ENCODE results near the gene OSBP2. TPM values are rescaled to one million over a fixed set of nuclear protein-coding genes. Genes with fewer than 3 reads are reported as not detected.

OSBP2 gene
- total RNA-seq, 6 experiments from 2014 or later = 0.31 to 3.4 (median 0.93) TPM

GRCh38 chr22:30875481-30876215 is 181.0 kb downstream of the OSBP2 start:
- intact Hi-C loops (cut with DNase I) = no loop called here
- Histone ChIP-seq H3K27me3 (no peaks in the 10 kb centered on the region), H3K4me1 (no peaks in the 10 kb centered on the region), H3K9me3 (no peaks in the 10 kb centered on the region), H3K36me3 (no peaks in the 10 kb centered on the region), H3K27ac (no peak overlapping the region), H3K4me3 (no peak overlapping the region)
- 90% methylated on average over 7 of the region's 17 CpGs for WGBS (ENCODE audit: insufficient coverage, low coverage, low lambda C conversion rate, missing lambda C conversion rate)
- ATAC-seq (peak in 1 of 4 donors; percentile 50), DNase-seq (peak in 2 of 3 donors; percentile 37 to 55)
- TF ChIP-seq, protein P1, sequence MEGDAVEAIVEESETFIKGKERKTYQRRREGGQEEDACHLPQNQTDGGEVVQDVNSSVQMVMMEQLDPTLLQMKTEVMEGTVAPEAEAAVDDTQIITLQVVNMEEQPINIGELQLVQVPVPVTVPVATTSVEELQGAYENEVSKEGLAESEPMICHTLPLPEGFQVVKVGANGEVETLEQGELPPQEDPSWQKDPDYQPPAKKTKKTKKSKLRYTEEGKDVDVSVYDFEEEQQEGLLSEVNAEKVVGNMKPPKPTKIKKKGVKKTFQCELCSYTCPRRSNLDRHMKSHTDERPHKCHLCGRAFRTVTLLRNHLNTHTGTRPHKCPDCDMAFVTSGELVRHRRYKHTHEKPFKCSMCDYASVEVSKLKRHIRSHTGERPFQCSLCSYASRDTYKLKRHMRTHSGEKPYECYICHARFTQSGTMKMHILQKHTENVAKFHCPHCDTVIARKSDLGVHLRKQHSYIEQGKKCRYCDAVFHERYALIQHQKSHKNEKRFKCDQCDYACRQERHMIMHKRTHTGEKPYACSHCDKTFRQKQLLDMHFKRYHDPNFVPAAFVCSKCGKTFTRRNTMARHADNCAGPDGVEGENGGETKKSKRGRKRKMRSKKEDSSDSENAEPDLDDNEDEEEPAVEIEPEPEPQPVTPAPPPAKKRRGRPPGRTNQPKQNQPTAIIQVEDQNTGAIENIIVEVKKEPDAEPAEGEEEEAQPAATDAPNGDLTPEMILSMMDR (IDR thresholded peaks at IDR 0.05) = no peak
- TF ChIP-seq POLR2A (IDR thresholded peaks at IDR 0.05) = no peak

DNA sequence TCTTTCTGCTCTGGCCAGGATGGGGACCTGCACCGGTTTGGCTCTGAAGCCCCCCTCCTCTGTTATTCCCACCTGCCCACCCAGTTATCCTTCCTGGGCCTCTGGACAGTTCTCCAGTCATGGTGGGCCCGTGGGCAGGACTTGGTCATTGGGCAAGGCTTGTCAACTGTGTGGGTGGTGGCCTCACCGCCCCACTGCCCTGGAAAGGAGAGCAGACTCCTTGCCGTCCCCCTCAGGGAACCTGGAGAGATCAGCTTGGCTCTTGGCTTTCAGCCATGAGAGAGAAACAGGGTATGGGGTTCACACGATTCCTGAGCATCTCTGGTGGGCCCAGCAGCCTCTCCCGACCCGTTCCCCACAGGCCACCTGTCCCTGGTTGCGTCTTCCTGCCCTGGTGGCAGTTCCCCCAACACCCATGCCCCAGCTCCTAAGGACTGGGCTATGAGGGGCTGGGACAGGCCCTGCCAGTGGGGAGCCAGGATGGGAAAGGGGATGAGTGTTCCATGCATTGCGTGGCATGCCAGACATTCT is 181.6 kb downstream of the OSBP2 start:
- no peak for ATAC-seq
- Histone ChIP-seq H3K27ac (no peak overlapping the region), H3K4me1 (peaks cover 0 to 2% (median 0%) of the 10 kb centered on the region in 4 donors), H3K4me3 (no peak overlapping the region), H3K36me3 (no peaks in the 10 kb centered on the region), H3K27me3 (no peaks in the 10 kb centered on the region), H3K9me3 (no peaks in the 10 kb centered on the region)
- TF ChIP-seq POLR2A (IDR thresholded peaks at IDR 0.05) = no peak
- TF ChIP-seq, protein P1 (IDR thresholded peaks at IDR 0.05) = no peak
- intact Hi-C loops (cut with DNase I) = no loop called here
- WGBS (ENCODE audit: insufficient coverage, low coverage, low lambda C conversion rate, missing lambda C conversion rate) = 90% methylated on average over 2 of the region's 9 CpGs
- peak in 2 of 3 donors; percentile 22 to 40 for DNase-seq

GRCh38 chr22:30876915-30877553 is 182.4 kb downstream of the OSBP2 start:
- intact Hi-C loops (cut with DNase I) = no loop called here
- 63% methylated on average over 6 of the region's 9 CpGs for WGBS (ENCODE audit: insufficient coverage, low coverage, low lambda C conversion rate, missing lambda C conversion rate)
- TF ChIP-seq, protein P1 (IDR thresholded peaks at IDR 0.05) = no peak
- TF ChIP-seq POLR2A (IDR thresholded peaks at IDR 0.05) = no peak
- Histone ChIP-seq H3K27me3 (no peaks in the 10 kb centered on the region), H3K4me3 (no peak overlapping the region), H3K9me3 (no peaks in the 10 kb centered on the region), H3K4me1 (peaks cover 0 to 9% (median 0%) of the 10 kb centered on the region in 4 donors), H3K27ac (no peak overlapping the region), H3K36me3 (no peaks in the 10 kb centered on the region)
- ATAC-seq (no peak), DNase-seq (peak in 2 of 3 donors; percentile 12 to 27)

DNA sequence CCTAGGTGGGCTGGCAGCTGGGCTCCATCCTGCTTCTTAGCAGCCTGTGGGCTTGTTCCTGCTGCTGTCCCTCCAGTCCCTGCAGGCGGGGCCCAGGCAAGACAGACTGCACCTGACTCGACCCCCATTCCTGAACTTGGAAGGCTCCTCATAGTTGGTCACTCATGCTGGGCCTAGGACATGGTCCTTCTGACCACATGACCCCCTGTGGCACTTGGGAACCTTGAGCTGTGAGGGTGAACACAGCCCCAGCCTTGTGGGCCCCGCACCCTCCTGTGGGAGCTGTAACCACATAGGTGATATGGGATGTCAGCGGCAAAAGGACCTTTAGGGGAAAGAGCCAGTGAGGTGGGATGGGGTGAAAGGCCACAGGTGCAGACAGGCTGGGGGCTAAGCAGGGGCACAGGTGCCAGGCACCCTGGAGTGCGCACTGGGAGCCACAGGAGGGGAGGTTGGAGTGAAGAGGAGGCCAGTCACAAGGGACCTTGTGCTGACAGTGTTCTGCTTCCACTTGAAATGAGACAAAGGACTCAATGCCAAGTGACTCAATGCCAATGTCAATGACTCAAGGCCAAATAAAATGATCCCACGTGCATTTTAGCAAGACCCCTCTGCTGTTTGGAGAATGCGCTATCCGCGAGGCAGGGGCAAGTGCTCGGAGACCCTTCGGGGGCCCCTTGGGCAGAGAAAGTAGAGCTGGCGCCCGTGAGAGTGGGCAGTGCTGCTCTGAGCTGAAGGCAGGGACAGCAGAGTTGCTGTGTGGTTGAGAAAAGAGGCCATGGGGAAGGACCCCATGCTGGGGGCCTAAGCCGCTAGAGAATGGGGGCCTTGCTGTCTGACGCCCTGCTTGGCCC is 183.2 kb downstream of the OSBP2 start:
- ATAC-seq (no peak), DNase-seq (peak in 2 of 3 donors; percentile 18 to 31)
- WGBS (ENCODE audit: insufficient coverage, low coverage, low lambda C conversion rate, missing lambda C conversion rate) = 80% methylated on average over 10 of the region's 15 CpGs
- H3K9me3 ChIP-seq = no peaks in the 10 kb centered on the region
- peaks cover 0 to 11% (median 0%) of the 10 kb centered on the region in 4 donors for H3K4me1 ChIP-seq
- intact Hi-C loops (cut with DNase I) = no loop called here
- TF ChIP-seq, protein P1 (IDR thresholded peaks at IDR 0.05) = no peak
- H3K27ac ChIP-seq = no peak overlapping the region
- no peaks in the 10 kb centered on the region for H3K27me3 ChIP-seq
- H3K36me3 ChIP-seq = no peaks in the 10 kb centered on the region
- no peak overlapping the region for H3K4me3 ChIP-seq

Data from right lobe of liver (tissue), 6 donors.